Measurements from ENCODE around the gene ZNF215. TPM values are rescaled to one million over a fixed set of nuclear protein-coding genes. Genes with fewer than 3 reads are reported as not detected.

The ZNF215 gene
- total and polyA plus RNA-seq, 2 donors (not counting 3 experiments of a cell fraction or from before 2014, with no cell fraction given): 1.2 to 2.9 TPM

DNA sequence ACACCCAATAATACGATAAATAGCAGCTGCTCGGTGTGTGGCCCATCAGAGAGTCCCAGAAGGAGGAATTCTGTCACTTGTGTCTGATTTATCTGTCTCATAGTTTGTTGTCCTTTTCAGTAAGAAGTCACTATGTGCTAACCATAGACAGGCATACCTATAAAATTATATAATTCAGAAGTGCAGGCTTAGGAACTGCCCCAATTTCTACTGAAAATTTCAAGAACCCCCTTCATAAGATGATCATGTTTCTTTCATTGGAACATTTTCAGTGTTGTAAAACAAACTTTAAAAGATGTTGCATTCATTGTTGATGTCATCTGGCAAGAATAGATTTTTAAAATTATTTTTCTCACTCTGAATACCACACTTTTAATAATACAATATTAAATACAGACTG, 33.8 kb upstream of the ZNF215 start, which contains the start of gene OR2D2:
TSS of gene OR2D2 (minus strand) at position 101 of the 400 bp plus-strand sequence. CDS start at position 101, 0 bp downstream.
- no peaks in the 10 kb centered on the region for H3K36me3 ChIP-seq (ENCODE audit: control insufficient read depth in 2 of 2, extremely low read depth in 1 of 2, insufficient read depth in 2 of 2, low read length in 2 of 2)
- H3K27ac ChIP-seq (ENCODE audit: insufficient read depth, low read depth, low read length): no peak within 1 kb of the TSS
- no peak within 1 kb of the TSS for H3K4me2 ChIP-seq (ENCODE audit: insufficient read depth, low read length)
- ChIA-PET CTCF (no interaction called here), POLR2A (no interaction called here)
- H3K79me2 ChIP-seq (ENCODE audit: control insufficient read depth, insufficient read depth, low read length): no peaks in the 10 kb centered on the region
- no peak within 1 kb of the TSS for H3K4me3 ChIP-seq (replicated peaks in 1 of 3; ENCODE audit: insufficient read depth in 1 of 3, low read depth in 1 of 3, low read length in 3 of 3)
- no peak within 1 kb of the TSS for H2AFZ ChIP-seq (ENCODE audit: low read depth, low read length)
- H3K27me3 ChIP-seq (ENCODE audit: control insufficient read depth in 2 of 2, insufficient read depth in 2 of 2, low read length in 2 of 2): no peaks in the 10 kb centered on the region
- dilution Hi-C loops (cut with MboI; ENCODE audit: extremely low pct_ligation_motif_present, low sequenced_read_pairs) (no loop called here), intact Hi-C loops (cut with micrococcal nuclease) (no loop called here)
- H3K9me1 ChIP-seq (replicated peaks; ENCODE audit: control insufficient read depth, extremely low read depth, insufficient read depth, low read length): no peaks in the 10 kb centered on the region
- TF ChIP-seq MYC (IDR thresholded peaks at IDR 0.05; ENCODE audit: low read depth, low read length): no peak
- TF ChIP-seq JUN (IDR thresholded peaks at IDR 0.05; ENCODE audit: borderline replicate concordance, insufficient read depth, insufficient read length, low read depth): no peak
- no peak for TF ChIP-seq GATA2 (IDR thresholded peaks at IDR 0.05; ENCODE audit: insufficient read depth, insufficient read length, low read depth, low read length)
- no peak for TF ChIP-seq POLR2A (IDR thresholded peaks at IDR 0.05; ENCODE audit: low read depth, low read length)
- TF ChIP-seq EZH2 (IDR thresholded peaks at IDR 0.05; ENCODE audit: borderline replicate concordance, low read depth, low read length, severe bottlenecking): no peak
- TF ChIP-seq, protein P1, sequence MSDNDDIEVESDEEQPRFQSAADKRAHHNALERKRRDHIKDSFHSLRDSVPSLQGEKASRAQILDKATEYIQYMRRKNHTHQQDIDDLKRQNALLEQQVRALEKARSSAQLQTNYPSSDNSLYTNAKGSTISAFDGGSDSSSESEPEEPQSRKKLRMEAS (IDR thresholded peaks at IDR 0.05; ENCODE audit: insufficient read depth, insufficient read length): no peak
- TF ChIP-seq FOS (IDR thresholded peaks at IDR 0.05; ENCODE audit: borderline replicate concordance, insufficient read depth, low read length): no peak
- TF ChIP-seq CTCF (IDR thresholded peaks at IDR 0.05; ENCODE audit: extremely low read depth in 1 of 2, insufficient read depth in 1 of 2, low read depth in 1 of 2, low read length in 2 of 2): no peak
- no peak for TF ChIP-seq POLR2AphosphoS5 (IDR thresholded peaks at IDR 0.05; ENCODE audit: insufficient read depth, low read depth, low read length)
- BruUV-seq (replicated peaks): no TSS peak
- H3K9ac ChIP-seq (replicated peaks; ENCODE audit: extremely low read depth, insufficient read depth, low read length): no peak within 1 kb of the TSS
- DNase-seq (ENCODE audit: low read depth, low spot score) (no peak), FAIRE-seq (no peak)
- H4K20me1 ChIP-seq (replicated peaks; ENCODE audit: control insufficient read depth, extremely low read depth, insufficient read depth, low read length): no peaks in the 10 kb centered on the region
- H3K9me3 ChIP-seq (replicated peaks; ENCODE audit: control insufficient read depth, insufficient read depth, low read length): no peaks in the 10 kb centered on the region
- H3K4me1 ChIP-seq (ENCODE audit: control insufficient read depth, extremely low read depth, insufficient read depth, low read length): no peaks in the 10 kb centered on the region
